Measurements from ENCODE around the gene MESD.

MESD gene

GRCh38 chr15:80951941-80952340, 37.7 kb downstream of the MESD start:
- Histone ChIP-seq H3K9me3 (ENCODE audit: insufficient read depth, low read length) (no peaks in the 10 kb centered on the region), H3K9ac (ENCODE audit: insufficient read length, low read depth) (no peak overlapping the region), H3K4me1 (ENCODE audit: insufficient read depth, insufficient read length) (peaks cover 9% of the 10 kb centered on the region), H3K4me3 (ENCODE audit: insufficient read length, low read depth) (no peak overlapping the region), H3K36me3 (ENCODE audit: insufficient read depth, insufficient read length, low read length) (peaks cover 59% of the 10 kb centered on the region), H3K27me3 (ENCODE audit: insufficient read depth, insufficient read length) (no peaks in the 10 kb centered on the region)
- no peak for DNase-seq (ENCODE audit: low read depth, low spot score)
- TF ChIP-seq ZNF274 (IDR thresholded peaks at IDR 0.05; ENCODE audit: low read depth, low read length) (no peak), YY1 (IDR thresholded peaks at IDR 0.05; ENCODE audit: insufficient read depth, insufficient read length) (no peak), SUZ12 (IDR thresholded peaks at IDR 0.05; ENCODE audit: extremely low read depth, insufficient read depth, insufficient read length) (no peak)

GRCh38 chr15:80950291-80951078, 39.1 kb downstream of the MESD start:
- Histone ChIP-seq H3K4me3 (ENCODE audit: insufficient read length, low read depth) (no peak overlapping the region), H3K27me3 (ENCODE audit: insufficient read depth, insufficient read length) (no peaks in the 10 kb centered on the region), H3K4me1 (ENCODE audit: insufficient read depth, insufficient read length) (peaks cover 9% of the 10 kb centered on the region), H3K9me3 (ENCODE audit: insufficient read depth, low read length) (no peaks in the 10 kb centered on the region), H3K36me3 (ENCODE audit: insufficient read depth, insufficient read length, low read length) (peaks cover 68% of the 10 kb centered on the region), H3K9ac (ENCODE audit: insufficient read length, low read depth) (no peak overlapping the region)
- no peak for DNase-seq (ENCODE audit: low read depth, low spot score)
- TF ChIP-seq SUZ12 (IDR thresholded peaks at IDR 0.05; ENCODE audit: extremely low read depth, insufficient read depth, insufficient read length) (no peak), ZNF274 (IDR thresholded peaks at IDR 0.05; ENCODE audit: low read depth, low read length) (no peak), YY1 (IDR thresholded peaks at IDR 0.05; ENCODE audit: insufficient read depth, insufficient read length) (no peak)

GRCh38 chr15:80949756-80950155, 39.9 kb downstream of the MESD start:
- DNase-seq (ENCODE audit: low read depth, low spot score), result no peak
- Histone ChIP-seq H3K36me3 (ENCODE audit: insufficient read depth, insufficient read length, low read length) (peaks cover 72% of the 10 kb centered on the region), H3K4me3 (ENCODE audit: insufficient read length, low read depth) (no peak overlapping the region), H3K9ac (ENCODE audit: insufficient read length, low read depth) (no peak overlapping the region), H3K4me1 (ENCODE audit: insufficient read depth, insufficient read length) (peaks cover 9% of the 10 kb centered on the region), H3K9me3 (ENCODE audit: insufficient read depth, low read length) (no peaks in the 10 kb centered on the region), H3K27me3 (ENCODE audit: insufficient read depth, insufficient read length) (no peaks in the 10 kb centered on the region)
- TF ChIP-seq ZNF274 (IDR thresholded peaks at IDR 0.05; ENCODE audit: low read depth, low read length) (no peak), YY1 (IDR thresholded peaks at IDR 0.05; ENCODE audit: insufficient read depth, insufficient read length) (no peak), SUZ12 (IDR thresholded peaks at IDR 0.05; ENCODE audit: extremely low read depth, insufficient read depth, insufficient read length) (no peak)

- H3K36me3 ChIP-seq (ENCODE audit: insufficient read depth, insufficient read length, low read length), result peaks cover 77% of the 10 kb centered on the region
- H3K27me3 ChIP-seq (ENCODE audit: insufficient read depth, insufficient read length), result no peaks in the 10 kb centered on the region
- H3K4me3 ChIP-seq (ENCODE audit: insufficient read length, low read depth), result no peak overlapping the region
- H3K9ac ChIP-seq (ENCODE audit: insufficient read length, low read depth), result no peak overlapping the region
- H3K9me3 ChIP-seq (ENCODE audit: insufficient read depth, low read length), result no peaks in the 10 kb centered on the region
- no peak for TF ChIP-seq YY1 (IDR thresholded peaks at IDR 0.05; ENCODE audit: insufficient read depth, insufficient read length)
- TF ChIP-seq ZNF274 (IDR thresholded peaks at IDR 0.05; ENCODE audit: low read depth, low read length), result no peak
- TF ChIP-seq SUZ12 (IDR thresholded peaks at IDR 0.05; ENCODE audit: extremely low read depth, insufficient read depth, insufficient read length), result no peak
- peaks cover 5% of the 10 kb centered on the region for H3K4me1 ChIP-seq (ENCODE audit: insufficient read depth, insufficient read length)
- DNase-seq (ENCODE audit: low read depth, low spot score), result no peak
Measured at GRCh38 chr15:80948651-80949292, 40.8 kb downstream of the MESD start.

- no peak for DNase-seq (ENCODE audit: low read depth, low spot score)
- Histone ChIP-seq H3K4me1 (ENCODE audit: insufficient read depth, insufficient read length) (no peaks in the 10 kb centered on the region), H3K4me3 (ENCODE audit: insufficient read length, low read depth) (no peak overlapping the region), H3K9me3 (ENCODE audit: insufficient read depth, low read length) (no peaks in the 10 kb centered on the region), H3K27me3 (ENCODE audit: insufficient read depth, insufficient read length) (no peaks in the 10 kb centered on the region), H3K9ac (ENCODE audit: insufficient read length, low read depth) (no peak overlapping the region), H3K36me3 (ENCODE audit: insufficient read depth, insufficient read length, low read length) (peaks cover 70% of the 10 kb centered on the region)
- TF ChIP-seq ZNF274 (IDR thresholded peaks at IDR 0.05; ENCODE audit: low read depth, low read length) (no peak), SUZ12 (IDR thresholded peaks at IDR 0.05; ENCODE audit: extremely low read depth, insufficient read depth, insufficient read length) (no peak), YY1 (IDR thresholded peaks at IDR 0.05; ENCODE audit: insufficient read depth, insufficient read length) (no peak)
Measured at GRCh38 chr15:80946576-80946975, 43.0 kb downstream of the MESD start.

- Histone ChIP-seq H3K4me3 (ENCODE audit: insufficient read length, low read depth) (no peak overlapping the region), H3K36me3 (ENCODE audit: insufficient read depth, insufficient read length, low read length) (peaks cover 67% of the 10 kb centered on the region), H3K9me3 (ENCODE audit: insufficient read depth, low read length) (no peaks in the 10 kb centered on the region), H3K4me1 (ENCODE audit: insufficient read depth, insufficient read length) (no peaks in the 10 kb centered on the region), H3K27me3 (ENCODE audit: insufficient read depth, insufficient read length) (no peaks in the 10 kb centered on the region), H3K9ac (ENCODE audit: insufficient read length, low read depth) (no peak overlapping the region)
- TF ChIP-seq ZNF274 (IDR thresholded peaks at IDR 0.05; ENCODE audit: low read depth, low read length) (no peak), YY1 (IDR thresholded peaks at IDR 0.05; ENCODE audit: insufficient read depth, insufficient read length) (no peak)
- no peak for DNase-seq (ENCODE audit: low read depth, low spot score)
Measured at GRCh38 chr15:80945605-80946004, 44.0 kb downstream of the MESD start.

- Histone ChIP-seq H3K4me3 (ENCODE audit: insufficient read length, low read depth) (no peak overlapping the region), H3K27me3 (ENCODE audit: insufficient read depth, insufficient read length) (no peaks in the 10 kb centered on the region), H3K9me3 (ENCODE audit: insufficient read depth, low read length) (no peaks in the 10 kb centered on the region), H3K36me3 (ENCODE audit: insufficient read depth, insufficient read length, low read length) (peaks cover 59% of the 10 kb centered on the region), H3K9ac (ENCODE audit: insufficient read length, low read depth) (no peak overlapping the region), H3K4me1 (ENCODE audit: insufficient read depth, insufficient read length) (no peaks in the 10 kb centered on the region)
- TF ChIP-seq ZNF274 (IDR thresholded peaks at IDR 0.05; ENCODE audit: low read depth, low read length), result no peak
- TF ChIP-seq SUZ12 (IDR thresholded peaks at IDR 0.05; ENCODE audit: extremely low read depth, insufficient read depth, insufficient read length), result no peak
- TF ChIP-seq YY1 (IDR thresholded peaks at IDR 0.05; ENCODE audit: insufficient read depth, insufficient read length), result no peak
- DNase-seq (ENCODE audit: low read depth, low spot score), result no peak
Measured at GRCh38 chr15:80944818-80945217, 44.8 kb downstream of the MESD start.

Data from NT2/D1 (cell line).